ENCODE results near the gene CAMK2G.

Gene CAMK2G

GRCh38 chr10:73816917-73817729 is 57.2 kb downstream of the CAMK2G start:
- H3K4me3 ChIP-seq (ENCODE audit: low read length), result no peak overlapping the region
- DNase-seq (ENCODE audit: low read depth), result no peak
- TF ChIP-seq CTCF (conservative IDR thresholded peaks at IDR 0.05; ENCODE audit: low read depth, low read length), result no peak

GRCh38 chr10:73815719-73816030 is 58.7 kb downstream of the CAMK2G start:
- no peak overlapping the region for H3K4me3 ChIP-seq (ENCODE audit: low read length)
- no peak for DNase-seq (ENCODE audit: low read depth)
- no peak for TF ChIP-seq CTCF (conservative IDR thresholded peaks at IDR 0.05; ENCODE audit: low read depth, low read length)

DNA sequence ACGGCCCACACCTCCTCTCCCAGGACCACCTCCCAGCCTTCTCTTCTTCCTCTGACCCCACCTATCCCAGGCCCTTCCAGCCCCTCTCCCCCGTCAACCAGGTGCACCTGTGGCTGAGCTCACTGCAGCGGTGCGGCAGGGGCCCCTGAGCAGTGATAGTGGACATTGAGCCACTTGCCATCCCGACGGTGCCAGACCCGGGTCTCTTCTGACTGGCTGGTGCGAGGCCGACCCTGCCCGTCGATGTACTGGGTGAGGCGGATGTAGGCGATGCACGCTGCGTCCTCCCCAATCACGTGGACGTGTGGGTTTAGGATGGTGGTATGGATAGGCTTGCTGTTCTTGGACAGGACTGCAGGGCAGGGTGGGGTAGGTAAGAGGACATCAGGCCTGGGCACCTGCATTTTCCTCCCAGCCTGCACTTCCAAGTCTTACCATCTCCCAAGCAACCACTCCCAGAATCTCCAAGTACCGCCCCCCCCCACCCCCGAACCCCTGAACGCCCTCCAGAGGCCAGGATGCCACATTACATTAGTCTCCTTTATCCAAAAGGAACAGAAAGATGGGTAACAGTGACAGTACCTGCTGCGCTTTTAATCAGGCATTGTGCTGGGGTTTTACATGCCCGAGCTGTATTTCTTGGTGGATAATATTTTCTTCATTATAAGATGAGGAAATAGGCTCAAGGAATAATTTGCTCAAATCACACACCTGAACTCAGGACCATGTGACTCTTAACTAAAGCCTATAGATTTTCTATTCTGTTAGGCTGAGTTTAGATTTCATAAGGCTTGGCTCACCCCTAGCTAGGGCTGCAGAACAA is 59.2 kb downstream of the CAMK2G start:
- no peak overlapping the region for H3K4me3 ChIP-seq (ENCODE audit: low read length)
- DNase-seq (ENCODE audit: low read depth), result no peak
- peak; percentile 36 for TF ChIP-seq CTCF (conservative IDR thresholded peaks at IDR 0.05; ENCODE audit: low read depth, low read length)

- no peak for DNase-seq (ENCODE audit: low read depth)
- H3K4me3 ChIP-seq (ENCODE audit: low read length), result no peak overlapping the region
- TF ChIP-seq CTCF (conservative IDR thresholded peaks at IDR 0.05; ENCODE audit: low read depth, low read length), result no peak
Observed at GRCh38 chr10:73814276-73814895, 60.0 kb downstream of the CAMK2G start.

GRCh38 chr10:73813333-73813732 is 61.0 kb downstream of the CAMK2G start:
- H3K4me3 ChIP-seq (ENCODE audit: low read length), result no peak overlapping the region

GRCh38 chr10:73812657-73813056 is 61.7 kb downstream of the CAMK2G start:
- DNase-seq (ENCODE audit: low read depth), result no peak
- no peak for TF ChIP-seq CTCF (conservative IDR thresholded peaks at IDR 0.05; ENCODE audit: low read depth, low read length)

More at GRCh38 chr10:73813333-73813732, 61.0 kb downstream of the CAMK2G start:
- no peak for TF ChIP-seq CTCF (conservative IDR thresholded peaks at IDR 0.05; ENCODE audit: low read depth, low read length)
- no peak for DNase-seq (ENCODE audit: low read depth)

More at GRCh38 chr10:73812657-73813056, 61.7 kb downstream of the CAMK2G start:
- H3K4me3 ChIP-seq (ENCODE audit: low read length), result no peak overlapping the region
